K562 (cell line): Measurements from ENCODE around the gene DGKZ. TPM values are rescaled to one million over a fixed set of nuclear protein-coding genes. Genes with fewer than 3 reads are reported as not detected.

Experiments used
- ARID3B ChIP-seq: fragments of 250-450 bp; sonication (Bioruptor Pico); IDR thresholded peaks from 2 replicates; pipeline ENCODE4 v1.4.0; 2020; ENCODE audit warnings: borderline replicate concordance
- CSDE1 ChIP-seq, 2 experiments: fragments of 450-650 bp; IDR thresholded peaks; 2 replicates each; pipeline ENCODE4 v1.6.1; 2016; ENCODE audit warnings: mild to moderate bottlenecking in 1 of 2
- DNMT1 ChIP-seq: fragments of 450-650 bp; IDR thresholded peaks from 2 replicates; pipeline ENCODE4 v1.6.1; 2016; ENCODE audit warnings: antibody characterized with exemption, mild to moderate bottlenecking
- E2F1 ChIP-seq: sonication (generic); formaldehyde crosslinking; IDR thresholded peaks from 2 replicates; pipeline ENCODE4 v1.8.1; 2023; ENCODE audit warnings: mild to moderate bottlenecking, missing genetic modification reagents, moderate library complexity
- EGR1 ChIP-seq: fragments of 450-650 bp; conservative IDR thresholded peaks from 2 replicates; pipeline ENCODE4 v1.6.1; 2017; ENCODE audit warnings: mild to moderate bottlenecking
- ELK1 ChIP-seq: sonication (generic); formaldehyde crosslinking; IDR thresholded peaks from 2 replicates; pipeline ENCODE4 v1.8.1; 2022; ENCODE audit warnings: missing genetic modification reagents
- FOSL1 ChIP-seq: fragments of 200-800 bp; sonication (Bioruptor generic); conservative IDR thresholded peaks from 2 replicates; pipeline ENCODE4 v1.6.1; 2016; ENCODE audit warnings: missing genetic modification characterization, missing compliant biosample characterization
- FOXP4 ChIP-seq: sonication (generic); formaldehyde crosslinking; IDR thresholded peaks from 2 replicates; pipeline ENCODE4 v1.8.0; 2022; ENCODE audit warnings: mild to moderate bottlenecking, missing genetic modification reagents, borderline replicate concordance
- SNRNP70 ChIP-seq: fragments of 200-400 bp; formaldehyde crosslinking; optimal IDR thresholded peaks from 2 replicates; pipeline ENCODE3; 2017; ENCODE audit warnings: low read depth, low read length
- STAG1 ChIP-seq: sonication (generic); formaldehyde crosslinking; IDR thresholded peaks from 2 replicates; pipeline ENCODE4 v1.5.0; 2020; ENCODE audit warnings: missing genetic modification reagents, borderline replicate concordance
- ZBTB43 ChIP-seq: sonication (generic); formaldehyde crosslinking; IDR thresholded peaks from 2 replicates; pipeline ENCODE4 v1.8.0; 2023; ENCODE audit warnings: mild to moderate bottlenecking, missing genetic modification reagents
- ZFP30 ChIP-seq: fragments of 250-450 bp; sonication (Bioruptor Pico); IDR thresholded peaks from 2 replicates; pipeline ENCODE4 v1.8.0; 2022; ENCODE audit warnings: moderate library complexity, mild to moderate bottlenecking, inconsistent platforms, borderline replicate concordance
- ZNF232 ChIP-seq: sonication (generic); formaldehyde crosslinking; IDR thresholded peaks from 2 replicates; pipeline ENCODE4 v1.8.0; 2022; ENCODE audit warnings: mild to moderate bottlenecking, missing genetic modification reagents
- ZNF778 ChIP-seq: fragments of 450-650 bp; formaldehyde crosslinking; IDR thresholded peaks from 2 replicates; pipeline ENCODE4 v1.4.0; 2020; ENCODE audit warnings: mild to moderate bottlenecking, moderate library complexity
- polyA plus RNA-seq, 8 experiments: library from polyadenylated mRNA; depleted of rRNA in 4 of 8; stranded (reverse) in 5 of 8; unstranded in 3 of 8; fragments of >200 nt; fragmentation: Nextera tagmentation in 2 of 8; fragmentation: Illumina TruSeq in 1 of 8; extraction: Ambion mirVana in 2 of 8; extraction: Trizol in 1 of 8; gene quantifications; 2 replicates each; pipeline versions ENCODE4 v1.2.1 to v1.2.3, GENCODE V29; 2011 to 2014; ENCODE audit warnings: inconsistent platforms in 1 of 8, missing spikeins in 1 of 8
- total RNA-seq, 7 experiments: library from RNA; depleted of rRNA in 6 of 7; stranded (reverse); fragments of >200 nt in 6 of 7; fragmentation: Illumina TruSeq in 2 of 7; extraction: Trizol in 2 of 7; gene quantifications; 2 replicates each; pipeline versions ENCODE4 v1.2.1 to v1.2.3, GENCODE V29; 2011 to 2021; ENCODE audit warnings: low replicate concordance in 1 of 7

DGKZ gene
- total and polyA plus RNA-seq, 9 of the 15 experiments (the other 6 are each of a cell fraction or from before 2014, with no cell fraction given): 0.51 to 100 (median 44.2) TPM

- TF ChIP-seq ZBTB43 (CRISPR knock-in tag): peak; percentile 28; the same call in 1 of the 2 replicates
- TF ChIP-seq ZFP30 (CRISPR knock-in tag): no peak
- no peak for TF ChIP-seq CSDE1 (IDR thresholded peaks at IDR 0.05)
- no peak for TF ChIP-seq ELK1 (CRISPR knock-in tag)
- peak; percentile 96 for TF ChIP-seq E2F1 (CRISPR knock-in tag)
- TF ChIP-seq ZNF778 (CRISPR knock-in tag): no peak
- no peak for TF ChIP-seq ARID3B (CRISPR knock-in tag)
- TF ChIP-seq FOSL1 (tag): no peak
- no peak for TF ChIP-seq DNMT1
- TF ChIP-seq ZNF232 (CRISPR knock-in tag): peak; percentile 94
- TF ChIP-seq STAG1: no peak; the same call in 1 of the 2 replicates
- no peak for TF ChIP-seq SNRNP70
- peak; percentile 99 for TF ChIP-seq EGR1
- TF ChIP-seq FOXP4 (CRISPR knock-in tag): peak; percentile 92; the same call in 1 of the 2 replicates
These were observed 45.4 kb downstream of the DGKZ start (continued) for GRCh38 chr11:46392421-46393230.
